Measurements from ENCODE around the gene PTEN.

The PTEN gene

DNA sequence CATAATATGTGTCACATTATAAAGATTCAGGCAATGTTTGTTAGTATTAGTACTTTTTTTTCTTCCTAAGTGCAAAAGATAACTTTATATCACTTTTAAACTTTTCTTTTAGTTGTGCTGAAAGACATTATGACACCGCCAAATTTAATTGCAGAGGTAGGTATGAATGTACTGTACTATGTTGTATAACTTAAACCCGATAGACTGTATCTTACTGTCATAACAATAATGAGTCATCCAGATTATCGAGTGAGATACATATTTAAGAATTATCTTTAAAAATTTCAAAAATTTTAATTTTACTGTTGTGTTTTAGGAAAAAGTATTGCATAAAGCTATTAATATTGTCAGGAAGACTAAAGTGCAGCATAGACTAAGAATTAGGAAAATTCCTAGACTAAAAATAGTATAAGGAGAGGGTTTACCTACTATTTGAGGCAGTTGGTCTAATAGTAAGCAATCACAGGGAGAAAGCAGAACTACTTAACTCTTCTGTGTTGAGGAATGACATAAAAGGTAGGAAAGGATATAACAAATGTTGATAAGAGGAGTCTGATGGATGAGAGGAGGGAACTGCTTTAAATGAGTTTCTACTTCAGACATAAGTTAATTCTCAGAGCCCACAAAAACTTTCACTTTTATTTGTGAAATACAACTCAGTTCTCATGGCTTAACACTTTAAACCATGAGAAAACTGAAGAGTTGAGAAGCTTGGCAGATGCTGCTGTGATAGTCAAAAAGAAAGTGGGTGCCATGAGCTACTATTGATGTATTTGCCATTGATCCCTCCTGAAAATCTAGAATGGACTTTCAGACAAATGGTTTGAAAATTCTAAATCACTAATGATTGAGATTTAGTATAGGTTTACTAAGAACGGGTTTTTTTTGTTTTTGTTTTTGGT lies 67.8 kb downstream of the PTEN start:
- TF ChIP-seq PRDM1 (tag by site-specific recombination; IDR thresholded peaks at IDR 0.05) = 0 out of 2 replicates have a peak, but pooled peaks have one; percentile 5
- TF ChIP-seq ZNF223 (tag by site-specific recombination; IDR thresholded peaks at IDR 0.05) = no peak
- POLR2A ChIA-PET = no interaction called here

GRCh38 chr10:87931836-87932230 lies 68.4 kb downstream of the PTEN start:
- POLR2A ChIA-PET = no interaction called here
- TF ChIP-seq KLF9 (tag by site-specific recombination; IDR thresholded peaks at IDR 0.05; ENCODE audit: low read depth) = no peak
- TF ChIP-seq ZNF248 (tag by site-specific recombination; IDR thresholded peaks at IDR 0.05) = no peak
- TF ChIP-seq ZXDB (tag by site-specific recombination; IDR thresholded peaks at IDR 0.05) = no peak
- TF ChIP-seq ZNF274 (IDR thresholded peaks at IDR 0.05; ENCODE audit: low read length) = no peak
- no peak for TF ChIP-seq ZNF274 (tag by site-specific recombination; IDR thresholded peaks at IDR 0.05; ENCODE audit: borderline replicate concordance)
- no peak for TF ChIP-seq OSR2 (tag by site-specific recombination; IDR thresholded peaks at IDR 0.05)
- TF ChIP-seq PATZ1 (tag by site-specific recombination; IDR thresholded peaks at IDR 0.05) = no peak
- TF ChIP-seq REST (tag by site-specific recombination; IDR thresholded peaks at IDR 0.05) = no peak
- TF ChIP-seq HOXC10 (CRISPR knock-in tag; IDR thresholded peaks at IDR 0.05) = no peak
- no peak for TF ChIP-seq ZNF624 (tag by site-specific recombination; IDR thresholded peaks at IDR 0.05)
- TF ChIP-seq, protein P1, sequence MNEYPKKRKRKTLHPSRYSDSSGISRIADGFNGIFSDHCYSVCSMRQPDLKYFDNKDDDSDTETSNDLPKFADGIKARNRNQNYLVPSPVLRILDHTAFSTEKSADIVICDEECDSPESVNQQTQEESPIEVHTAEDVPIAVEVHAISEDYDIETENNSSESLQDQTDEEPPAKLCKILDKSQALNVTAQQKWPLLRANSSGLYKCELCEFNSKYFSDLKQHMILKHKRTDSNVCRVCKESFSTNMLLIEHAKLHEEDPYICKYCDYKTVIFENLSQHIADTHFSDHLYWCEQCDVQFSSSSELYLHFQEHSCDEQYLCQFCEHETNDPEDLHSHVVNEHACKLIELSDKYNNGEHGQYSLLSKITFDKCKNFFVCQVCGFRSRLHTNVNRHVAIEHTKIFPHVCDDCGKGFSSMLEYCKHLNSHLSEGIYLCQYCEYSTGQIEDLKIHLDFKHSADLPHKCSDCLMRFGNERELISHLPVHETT (tag by site-specific recombination; IDR thresholded peaks at IDR 0.05) = no peak
- TF ChIP-seq ZNF521 (tag by site-specific recombination; IDR thresholded peaks at IDR 0.05) = no peak
- TF ChIP-seq ZFHX2 (tag by site-specific recombination; conservative IDR thresholded peaks at IDR 0.05) = no peak
- CTCF ChIA-PET = no interaction called here
- H3K9me3 ChIP-seq (ENCODE audit: control insufficient read depth, insufficient read depth, low read depth, low read length) = no peaks in the 10 kb centered on the region
- H3K4me3 ChIP-seq (ENCODE audit: low read depth, low read length) = no peak overlapping the region
- peaks cover 7% of the 10 kb centered on the region for H3K4me1 ChIP-seq (ENCODE audit: control insufficient read depth, insufficient read depth, low read length)
- H3K36me3 ChIP-seq (ENCODE audit: control insufficient read depth in 2 of 2, insufficient read depth in 1 of 2, low read length in 2 of 2) = peaks cover 7 to 9% of the 10 kb centered on the region in 2 experiments
- H3K27ac ChIP-seq (ENCODE audit: extremely low read depth, low read depth, low read length) = no peak overlapping the region

More for the DNA sequence above, 67.8 kb downstream of the PTEN start:
- H3K4me1 ChIP-seq (ENCODE audit: control insufficient read depth, insufficient read depth, low read length) = peaks cover 13% of the 10 kb centered on the region
- H3K4me3 ChIP-seq (ENCODE audit: low read depth, low read length) = no peak overlapping the region
- H3K27ac ChIP-seq (ENCODE audit: extremely low read depth, low read depth, low read length) = no peak overlapping the region
- CTCF ChIA-PET = no interaction called here
- H3K36me3 ChIP-seq (ENCODE audit: control insufficient read depth in 2 of 2, insufficient read depth in 1 of 2, low read length in 2 of 2) = peaks cover 4 to 9% of the 10 kb centered on the region in 2 experiments
- H3K9me3 ChIP-seq (ENCODE audit: control insufficient read depth, insufficient read depth, low read depth, low read length) = no peaks in the 10 kb centered on the region

All from HEK293 (cell line).